K562 (cell line): ENCODE data around the gene SLC26A3. TPM values are rescaled to one million over a fixed set of nuclear protein-coding genes. Genes with fewer than 3 reads are reported as not detected.

Source experiments
- ARID1B ChIP-seq: fragments of 450-650 bp; IDR thresholded peaks from 2 replicates; pipeline ENCODE4 v1.6.1; 2016; ENCODE audit warnings: antibody characterized with exemption, mild to moderate bottlenecking, inconsistent platforms
- CAMTA2 ChIP-seq: fragments of 250-450 bp; sonication (Bioruptor Pico); conservative IDR thresholded peaks from 2 replicates; pipeline ENCODE4 v1.5.1; 2022
- E2F6 ChIP-seq, 2 experiments: IDR thresholded peaks; 2 replicates each; pipeline ENCODE4 v1.6.1; 2011; ENCODE audit warnings: borderline replicate concordance in 1 of 2, control low read depth in 1 of 2, low read depth in 1 of 2, low read length in 1 of 2, mild to moderate bottlenecking in 1 of 2, mixed read lengths in 1 of 2, moderate library complexity in 1 of 2; ENCODE audit not compliant: insufficient read depth in 1 of 2, insufficient read length in 1 of 2, poor library complexity in 1 of 2, severe bottlenecking in 1 of 2; ENCODE audit errors: extremely low read depth in 1 of 2
- EHMT2 ChIP-seq: fragments of 450-650 bp; IDR thresholded peaks from 2 replicates; pipeline ENCODE4 v1.6.1; 2018; ENCODE audit warnings: antibody characterized with exemption
- ETV6 ChIP-seq, 3 experiments: fragments of 150-350 bp in 1 of 3; sonication (generic) in 1 of 3; formaldehyde crosslinking in 1 of 3; IDR thresholded peaks; 2 replicates each; pipeline versions ENCODE4 v1.6.1 to v1.8.0; 2014 to 2022; ENCODE audit warnings: borderline replicate concordance in 2 of 3, low read depth in 2 of 3, antibody characterized with exemption in 1 of 3, low read length in 1 of 3, mild to moderate bottlenecking in 1 of 3, missing genetic modification reagents in 1 of 3
- OTX1 ChIP-seq: fragments of 450-650 bp; formaldehyde crosslinking; IDR thresholded peaks from 2 replicates; pipeline ENCODE4 v1.4.0; 2022; ENCODE audit warnings: mild to moderate bottlenecking
- PHTF2 ChIP-seq: fragments of 250-450 bp; sonication (Bioruptor Pico); IDR thresholded peaks from 2 replicates; pipeline ENCODE4 v1.5.0; 2021; ENCODE audit warnings: mild to moderate bottlenecking
- PTTG1 ChIP-seq: fragments of 450-650 bp; IDR thresholded peaks from 2 replicates; pipeline ENCODE4 v1.6.1; 2016; ENCODE audit warnings: low read depth, mild to moderate bottlenecking, missing genetic modification characterization, missing compliant biosample characterization
- TAL1 ChIP-seq: fragments of 450-650 bp; IDR thresholded peaks from 2 replicates; pipeline ENCODE4 v1.6.1; 2016; ENCODE audit warnings: mild to moderate bottlenecking
- TCF7 ChIP-seq: sonication (generic); IDR thresholded peaks from 2 replicates; pipeline ENCODE4 v1.6.1; 2016; ENCODE audit warnings: antibody characterized with exemption, borderline replicate concordance
- TRIM24 ChIP-seq, 2 experiments: fragments of 450-650 bp; IDR thresholded peaks; 2 replicates each; pipeline ENCODE4 v1.6.1; 2016
- USF1 ChIP-seq: sonication (generic); formaldehyde crosslinking; IDR thresholded peaks from 2 replicates; pipeline ENCODE4 v1.9.0; 2022; ENCODE audit warnings: mild to moderate bottlenecking, missing genetic modification reagents
- USF2 ChIP-seq: sonication (generic); formaldehyde crosslinking; IDR thresholded peaks from 2 replicates; pipeline ENCODE4 v1.5.0; 2020; ENCODE audit warnings: missing genetic modification reagents
- VEZF1 ChIP-seq: fragments of 200-800 bp; sonication (Bioruptor generic); IDR thresholded peaks from 2 replicates; pipeline ENCODE4 v1.6.1; 2017; ENCODE audit warnings: missing genetic modification characterization, missing compliant biosample characterization
- ZFPM2 ChIP-seq: fragments of 250-450 bp; sonication (Bioruptor Pico); IDR thresholded peaks from 2 replicates; pipeline ENCODE4 v1.5.1; 2022; ENCODE audit warnings: mild to moderate bottlenecking
- ZNF551 ChIP-seq: fragments of 250-450 bp; sonication (Bioruptor Pico); IDR thresholded peaks from 2 replicates; pipeline ENCODE4 v1.5.0; 2021; ENCODE audit warnings: mild to moderate bottlenecking, moderate library complexity
- ZNF79 ChIP-seq: fragments of 250-450 bp; sonication (Bioruptor Pico); IDR thresholded peaks from 2 replicates; pipeline ENCODE4 v1.4.0; 2020; ENCODE audit warnings: low read depth, mild to moderate bottlenecking, moderate library complexity
- polyA plus RNA-seq, 8 experiments: library from polyadenylated mRNA; depleted of rRNA in 4 of 8; stranded (reverse) in 5 of 8; unstranded in 3 of 8; fragments of >200 nt; fragmentation: Nextera tagmentation in 2 of 8; fragmentation: Illumina TruSeq in 1 of 8; extraction: Ambion mirVana in 2 of 8; extraction: Trizol in 1 of 8; gene quantifications; 2 replicates each; pipeline versions ENCODE4 v1.2.1 to v1.2.3, GENCODE V29; 2011 to 2014; ENCODE audit warnings: inconsistent platforms in 1 of 8, missing spikeins in 1 of 8
- total RNA-seq, 7 experiments: library from RNA; depleted of rRNA in 6 of 7; stranded (reverse); fragments of >200 nt in 6 of 7; fragmentation: Illumina TruSeq in 2 of 7; extraction: Trizol in 2 of 7; gene quantifications; 2 replicates each; pipeline versions ENCODE4 v1.2.1 to v1.2.3, GENCODE V29; 2011 to 2021; ENCODE audit warnings: low replicate concordance in 1 of 7
- TF ChIP-seq, protein P1 (sequence below): sonication (generic); formaldehyde crosslinking; IDR thresholded peaks from 2 replicates; pipeline ENCODE4 v1.8.0; 2022; ENCODE audit warnings: mild to moderate bottlenecking, missing genetic modification reagents

SLC26A3 gene
- total and polyA plus RNA-seq, 9 of the 15 experiments (the other 6 are each of a cell fraction or from before 2014, with no cell fraction given), result 0.86 TPM; not detected in 8

GRCh38 chr7:107836237-107837144, 33.5 kb upstream of the SLC26A3 start (continued):
- TF ChIP-seq VEZF1 (peak; percentile 79), USF2 (CRISPR knock-in tag) (peak; percentile 67), E2F6 (IDR thresholded peaks at IDR 0.05; ENCODE audit: borderline replicate concordance in 1 of 2, extremely low read depth in 1 of 2, insufficient read depth in 1 of 2, insufficient read length in 1 of 2, low read depth in 1 of 2, low read length in 1 of 2, poor library complexity in 1 of 2, severe bottlenecking in 1 of 2) (no peak), ARID1B (peak; percentile 100), ZNF79 (CRISPR knock-in tag) (no peak), PTTG1 (tag) (no peak), PHTF2 (CRISPR knock-in tag) (0 out of 2 replicates have a peak, but pooled peaks have one; percentile 12), CAMTA2 (no peak), TCF7 (peak; percentile 93; the same call in 1 of the 2 replicates), TRIM24 (IDR thresholded peaks at IDR 0.05) (peak; percentile 100), ZFPM2 (CRISPR knock-in tag) (no peak), USF1 (CRISPR knock-in tag) (peak; percentile 75), OTX1 (CRISPR knock-in tag) (0 out of 2 replicates have a peak, but pooled peaks have one; percentile 40), ETV6 (IDR thresholded peaks at IDR 0.05; ENCODE audit: borderline replicate concordance in 1 of 2, low read depth in 2 of 2, low read length in 1 of 2) (peak in 1 of 2 experiments; percentile 86; a peak in 2 of 4 replicates), ETV6 (CRISPR knock-in tag; IDR thresholded peaks at IDR 0.05; ENCODE audit: borderline replicate concordance) (no peak), ZNF551 (CRISPR knock-in tag) (no peak), EHMT2 (peak; percentile 57; the same call in 1 of the 2 replicates), TAL1 (peak; percentile 99)
- TF ChIP-seq, protein P1, sequence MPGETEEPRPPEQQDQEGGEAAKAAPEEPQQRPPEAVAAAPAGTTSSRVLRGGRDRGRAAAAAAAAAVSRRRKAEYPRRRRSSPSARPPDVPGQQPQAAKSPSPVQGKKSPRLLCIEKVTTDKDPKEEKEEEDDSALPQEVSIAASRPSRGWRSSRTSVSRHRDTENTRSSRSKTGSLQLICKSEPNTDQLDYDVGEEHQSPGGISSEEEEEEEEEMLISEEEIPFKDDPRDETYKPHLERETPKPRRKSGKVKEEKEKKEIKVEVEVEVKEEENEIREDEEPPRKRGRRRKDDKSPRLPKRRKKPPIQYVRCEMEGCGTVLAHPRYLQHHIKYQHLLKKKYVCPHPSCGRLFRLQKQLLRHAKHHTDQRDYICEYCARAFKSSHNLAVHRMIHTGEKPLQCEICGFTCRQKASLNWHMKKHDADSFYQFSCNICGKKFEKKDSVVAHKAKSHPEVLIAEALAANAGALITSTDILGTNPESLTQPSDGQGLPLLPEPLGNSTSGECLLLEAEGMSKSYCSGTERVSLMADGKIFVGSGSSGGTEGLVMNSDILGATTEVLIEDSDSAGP (CRISPR knock-in tag), result no peak
